HEK293 (cell line): Measurements from ENCODE around the gene SLC7A4.

Experiments
- CTCF ChIA-PET: fragments of 350-600 bp; formaldehyde crosslinking; extraction: SDS; loops from one replicate; lab custom pipeline; 2021; ENCODE audit warnings: antibody characterized with exemption; lab: Yijun Ruan, JAX
- POLR2A ChIA-PET: fragments of 300-600 bp; formaldehyde crosslinking; extraction: SDS; loops from one replicate; lab custom pipeline; 2020; ENCODE audit warnings: antibody characterized with exemption, inconsistent platforms; lab: Yijun Ruan, JAX
- H3K27ac ChIP-seq: fragments of 200-500 bp; sonication (Bioruptor generic); 2 replicates; pipeline ENCODE4 v1.5.1; 2014; ENCODE audit warnings: low read depth, low read length, control low read depth, inconsistent platforms; ENCODE audit errors: extremely low read depth
- H3K36me3 ChIP-seq, 2 experiments: fragments of 200-500 bp in 1 of 2; sonication (Bioruptor generic) in 1 of 2; 1 replicate in 1 of 2; 2 replicates in 1 of 2; pipeline ENCODE4 v1.5.1; 2014 to 2017; ENCODE audit warnings: inconsistent platforms in 2 of 2, low read length in 2 of 2; ENCODE audit not compliant: control insufficient read depth in 2 of 2, insufficient read depth in 1 of 2
- H3K4me1 ChIP-seq: fragments of 200-500 bp; sonication (Bioruptor generic); 2 replicates; pipeline ENCODE4 v1.5.1; 2014; ENCODE audit warnings: mild to moderate bottlenecking, low read length, inconsistent platforms; ENCODE audit not compliant: control insufficient read depth, insufficient read depth
- H3K4me3 ChIP-seq: 2 replicates; pipeline ENCODE4 v1.5.1; 2011; ENCODE audit warnings: low read depth, mild to moderate bottlenecking, control low read depth, low read length, moderate library complexity
- H3K9me3 ChIP-seq: fragments of 200-500 bp; sonication (Bioruptor generic); 2 replicates; pipeline ENCODE4 v1.5.1; 2014; ENCODE audit warnings: low read depth, low read length, inconsistent platforms; ENCODE audit not compliant: control insufficient read depth, insufficient read depth
- SP2 ChIP-seq: fragments of 450-650 bp; formaldehyde crosslinking; IDR thresholded peaks from 2 replicates; pipeline ENCODE4 v1.5.1; 2016; ENCODE audit warnings: missing biosample characterization, missing genetic modification characterization
- ZBTB44 ChIP-seq: fragments of 450-650 bp; IDR thresholded peaks from 2 replicates; pipeline ENCODE4 v1.5.1; 2018; ENCODE audit warnings: missing biosample characterization, mild to moderate bottlenecking, missing genetic modification characterization
- ZBTB8A ChIP-seq: fragments of 450-650 bp; formaldehyde crosslinking; IDR thresholded peaks from 2 replicates; pipeline ENCODE4 v1.5.1; 2016; ENCODE audit warnings: missing biosample characterization, missing genetic modification characterization
- ZNF16 ChIP-seq: fragments of 450-650 bp; formaldehyde crosslinking; IDR thresholded peaks from 2 replicates; pipeline ENCODE4 v1.5.1; 2016; ENCODE audit warnings: low read depth, missing biosample characterization, missing genetic modification characterization
- ZNF221 ChIP-seq: fragments of 450-650 bp; formaldehyde crosslinking; IDR thresholded peaks from 2 replicates; pipeline ENCODE4 v1.5.1; 2017; ENCODE audit warnings: missing biosample characterization, missing genetic modification characterization, borderline replicate concordance
- ZNF223 ChIP-seq: fragments of 450-650 bp; formaldehyde crosslinking; IDR thresholded peaks from 2 replicates; pipeline ENCODE4 v1.5.1; 2016; ENCODE audit warnings: missing biosample characterization, missing genetic modification characterization
- ZNF274 ChIP-seq, 2 experiments: fragments of 200-500 bp in 1 of 2; fragments of 450-650 bp in 1 of 2; sonication (Bioruptor generic) in 1 of 2; formaldehyde crosslinking in 1 of 2; IDR thresholded peaks; 2 replicates each; pipeline versions ENCODE4 v1.5.1 to v1.6.1; 2014 to 2016; ENCODE audit warnings: borderline replicate concordance in 1 of 2, inconsistent platforms in 1 of 2, low read length in 1 of 2, missing biosample characterization in 1 of 2, missing genetic modification characterization in 1 of 2
- ZNF549 ChIP-seq: fragments of 450-650 bp; IDR thresholded peaks from 2 replicates; pipeline ENCODE4 v1.5.1; 2018; ENCODE audit warnings: missing biosample characterization, missing genetic modification characterization, mild to moderate bottlenecking, inconsistent platforms, moderate library complexity
- TF ChIP-seq, protein P1 (sequence below): fragments of 450-650 bp; formaldehyde crosslinking; optimal IDR thresholded peaks from 2 replicates; pipeline ENCODE3; 2016; ENCODE audit warnings: missing biosample characterization, mild to moderate bottlenecking, missing genetic modification characterization
- TF ChIP-seq, protein P2 (sequence below): fragments of 450-650 bp; formaldehyde crosslinking; IDR thresholded peaks from 2 replicates; pipeline ENCODE4 v1.5.1; 2016; ENCODE audit warnings: missing biosample characterization, missing genetic modification characterization
- TF ChIP-seq, protein P3 (sequence below): fragments of 450-650 bp; formaldehyde crosslinking; IDR thresholded peaks from 2 replicates; pipeline ENCODE4 v1.5.1; 2016; ENCODE audit warnings: missing biosample characterization, missing genetic modification characterization

The SLC7A4 gene, protein sequence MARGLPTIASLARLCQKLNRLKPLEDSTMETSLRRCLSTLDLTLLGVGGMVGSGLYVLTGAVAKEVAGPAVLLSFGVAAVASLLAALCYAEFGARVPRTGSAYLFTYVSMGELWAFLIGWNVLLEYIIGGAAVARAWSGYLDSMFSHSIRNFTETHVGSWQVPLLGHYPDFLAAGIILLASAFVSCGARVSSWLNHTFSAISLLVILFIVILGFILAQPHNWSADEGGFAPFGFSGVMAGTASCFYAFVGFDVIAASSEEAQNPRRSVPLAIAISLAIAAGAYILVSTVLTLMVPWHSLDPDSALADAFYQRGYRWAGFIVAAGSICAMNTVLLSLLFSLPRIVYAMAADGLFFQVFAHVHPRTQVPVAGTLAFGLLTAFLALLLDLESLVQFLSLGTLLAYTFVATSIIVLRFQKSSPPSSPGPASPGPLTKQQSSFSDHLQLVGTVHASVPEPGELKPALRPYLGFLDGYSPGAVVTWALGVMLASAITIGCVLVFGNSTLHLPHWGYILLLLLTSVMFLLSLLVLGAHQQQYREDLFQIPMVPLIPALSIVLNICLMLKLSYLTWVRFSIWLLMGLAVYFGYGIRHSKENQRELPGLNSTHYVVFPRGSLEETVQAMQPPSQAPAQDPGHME

GRCh38 chr22:21032037-21032867, at the start of gene SLC7A4:
TSS of gene SLC7A4 (minus strand) at chr22:21032561. CDS start at chr22:21031812, 749 bp downstream.
- Histone ChIP-seq H3K9me3 (no peaks in the 10 kb centered on the region), H3K4me1 (no peaks in the 10 kb centered on the region)
- POLR2A ChIA-PET: no interaction called here
- no peak for TF ChIP-seq ZBTB8A (tag by site-specific recombination)
- no peak for TF ChIP-seq ZNF549 (tag by site-specific recombination)
- TF ChIP-seq ZNF223 (tag by site-specific recombination): no peak
- TF ChIP-seq, protein P1, sequence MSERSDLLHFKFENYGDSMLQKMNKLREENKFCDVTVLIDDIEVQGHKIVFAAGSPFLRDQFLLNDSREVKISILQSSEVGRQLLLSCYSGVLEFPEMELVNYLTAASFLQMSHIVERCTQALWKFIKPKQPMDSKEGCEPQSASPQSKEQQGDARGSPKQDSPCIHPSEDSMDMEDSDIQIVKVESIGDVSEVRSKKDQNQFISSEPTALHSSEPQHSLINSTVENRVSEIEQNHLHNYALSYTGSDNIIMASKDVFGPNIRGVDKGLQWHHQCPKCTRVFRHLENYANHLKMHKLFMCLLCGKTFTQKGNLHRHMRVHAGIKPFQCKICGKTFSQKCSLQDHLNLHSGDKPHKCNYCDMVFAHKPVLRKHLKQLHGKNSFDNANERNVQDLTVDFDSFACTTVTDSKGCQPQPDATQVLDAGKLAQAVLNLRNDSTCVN (tag by site-specific recombination): no peak
- TF ChIP-seq SP2 (tag by site-specific recombination): no peak
- TF ChIP-seq, protein P2, sequence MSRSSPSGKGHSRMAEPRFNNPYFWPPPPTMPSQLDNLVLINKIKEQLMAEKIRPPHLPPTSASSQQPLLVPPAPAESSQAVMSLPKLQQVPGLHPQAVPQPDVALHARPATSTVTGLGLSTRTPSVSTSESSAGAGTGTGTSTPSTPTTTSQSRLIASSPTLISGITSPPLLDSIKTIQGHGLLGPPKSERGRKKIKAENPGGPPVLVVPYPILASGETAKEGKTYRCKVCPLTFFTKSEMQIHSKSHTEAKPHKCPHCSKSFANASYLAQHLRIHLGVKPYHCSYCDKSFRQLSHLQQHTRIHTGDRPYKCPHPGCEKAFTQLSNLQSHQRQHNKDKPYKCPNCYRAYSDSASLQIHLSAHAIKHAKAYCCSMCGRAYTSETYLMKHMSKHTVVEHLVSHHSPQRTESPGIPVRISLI: no peak
- TF ChIP-seq ZNF274 (IDR thresholded peaks at IDR 0.05; ENCODE audit: low read length): no peak
- no peak for TF ChIP-seq ZNF274 (tag by site-specific recombination; IDR thresholded peaks at IDR 0.05; ENCODE audit: borderline replicate concordance)
- no peak for TF ChIP-seq ZBTB44 (tag by site-specific recombination)
- no peak for TF ChIP-seq ZNF16 (tag by site-specific recombination)
- TF ChIP-seq ZNF221 (tag by site-specific recombination): no peak
- TF ChIP-seq, all 188 proteins: peak for 0
- Histone ChIP-seq H3K27ac (no peak within 1 kb of the TSS), H3K4me3 (no peak within 1 kb of the TSS), H3K36me3 (no peaks in the 10 kb centered on the region)
- CTCF ChIA-PET: no interaction called here

DNA sequence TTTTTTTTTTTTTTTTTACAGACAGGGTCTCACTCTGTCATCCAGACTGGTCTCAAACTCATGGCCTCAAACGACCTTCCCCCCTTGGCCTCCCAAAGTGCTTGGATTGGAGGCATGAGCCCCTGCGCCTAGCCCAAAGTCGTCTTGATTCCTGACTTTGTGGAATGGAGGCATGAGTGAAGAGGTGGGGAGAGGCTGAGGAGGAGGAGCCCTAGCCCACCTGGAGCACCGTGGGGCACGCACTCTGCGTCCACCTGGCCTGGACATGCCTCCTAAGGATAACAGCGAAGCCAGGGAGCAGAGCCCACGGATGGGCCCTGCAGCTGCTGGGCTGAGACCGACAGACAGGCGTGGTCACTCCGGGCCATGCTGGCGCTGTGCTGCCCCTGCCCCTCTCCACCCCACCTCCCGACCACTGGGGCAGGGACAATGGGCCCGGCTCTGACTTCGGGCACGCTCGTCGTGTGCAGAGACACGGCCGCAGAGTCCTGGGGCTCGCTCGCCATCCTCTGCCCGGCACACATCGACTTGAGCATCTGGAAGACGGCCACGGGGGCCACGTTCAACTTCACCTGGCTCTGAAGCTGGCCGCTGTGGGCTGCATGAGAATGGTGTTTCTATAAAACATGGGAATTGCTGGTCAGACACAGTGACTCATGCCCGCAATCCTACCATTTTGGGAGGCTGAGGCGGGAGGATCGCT, 48.2 kb upstream of the SLC7A4 start:
- CTCF ChIA-PET: no interaction called here
- no peaks in the 10 kb centered on the region for H3K36me3 ChIP-seq
- no peak overlapping the region for H3K27ac ChIP-seq
- H3K4me3 ChIP-seq: no peak overlapping the region
- TF ChIP-seq, protein P3, sequence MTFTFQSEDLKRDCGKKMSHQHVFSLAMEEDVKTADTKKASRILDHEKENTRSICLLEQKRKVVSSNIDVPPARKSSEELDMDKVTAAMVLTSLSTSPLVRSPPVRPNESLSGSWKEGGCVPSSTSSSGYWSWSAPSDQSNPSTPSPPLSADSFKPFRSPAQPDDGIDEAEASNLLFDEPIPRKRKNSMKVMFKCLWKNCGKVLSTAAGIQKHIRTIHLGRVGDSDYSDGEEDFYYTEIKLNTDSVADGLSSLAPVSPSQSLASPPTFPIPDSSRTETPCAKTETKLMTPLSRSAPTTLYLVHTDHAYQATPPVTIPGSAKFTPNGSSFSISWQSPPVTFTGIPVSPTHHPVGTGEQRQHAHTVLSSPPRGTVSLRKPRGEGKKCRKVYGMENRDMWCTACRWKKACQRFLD: no peak
- H3K9me3 ChIP-seq: no peaks in the 10 kb centered on the region
- H3K4me1 ChIP-seq: no peaks in the 10 kb centered on the region
- POLR2A ChIA-PET: no interaction called here
